Stimulated activated CD8-positive, alpha-beta memory T cell treated with anti-CD3 and anti-CD28 coated beads, Interleukin-12 subunit alpha, Interleukin-12 subunit beta, amount 100 ng/mL, for 24 hours (primary cell): Measurements from ENCODE around the gene R3HDM2.

Source experiments
- DNase-seq: peaks from one replicate; pipeline ENCODE4 v3.0.0-alpha.2; 2020; ENCODE audit errors: extremely low read depth

R3HDM2 gene

DNA sequence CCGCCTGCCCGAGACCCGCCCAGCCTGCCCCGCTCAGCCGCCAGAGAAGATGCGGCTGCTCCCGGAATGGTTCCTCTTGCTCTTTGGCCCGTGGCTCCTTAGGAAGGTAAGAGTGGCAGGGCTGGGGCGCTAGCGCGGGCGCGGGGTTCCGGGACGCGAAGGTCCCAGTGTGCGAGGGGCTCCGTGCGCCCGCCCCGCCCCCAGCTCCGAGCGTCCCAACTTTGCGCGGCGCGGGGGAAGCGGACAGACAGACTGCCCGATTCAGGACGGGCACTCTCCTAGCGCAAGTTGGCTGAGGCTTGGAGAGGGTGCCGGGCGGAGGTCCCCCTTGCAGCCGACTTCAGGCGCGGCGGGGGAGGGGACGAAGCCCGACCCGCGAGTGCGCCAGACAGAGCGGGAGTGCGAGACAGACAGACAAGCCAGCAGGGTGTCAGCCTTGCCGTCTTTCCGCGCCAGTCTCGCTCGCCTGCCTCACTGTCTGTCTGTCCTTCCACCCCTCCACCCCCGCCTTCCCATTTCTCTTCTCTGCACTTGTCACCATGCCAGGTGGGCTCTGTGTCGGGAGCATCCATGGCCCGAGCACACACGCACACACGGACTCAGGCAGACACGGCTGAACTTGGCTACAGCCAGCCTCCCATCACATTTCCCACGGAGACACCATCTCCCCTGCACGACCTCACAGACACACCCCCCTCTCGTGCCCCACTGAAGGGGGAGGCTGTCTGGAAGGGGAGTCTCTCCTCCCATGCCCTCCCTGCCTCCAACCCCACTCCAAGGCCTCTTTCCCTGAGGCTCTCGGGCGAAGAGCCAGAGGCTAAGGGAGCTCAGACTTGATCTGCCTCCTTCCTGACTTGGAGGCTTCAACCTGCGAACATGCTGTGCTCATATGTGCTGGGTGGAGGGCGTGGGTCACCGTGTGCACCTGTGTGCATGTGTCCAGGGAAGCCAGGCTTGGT lies 213.6 kb downstream of the R3HDM2 start:
- DNase-seq, result no peak

DNA sequence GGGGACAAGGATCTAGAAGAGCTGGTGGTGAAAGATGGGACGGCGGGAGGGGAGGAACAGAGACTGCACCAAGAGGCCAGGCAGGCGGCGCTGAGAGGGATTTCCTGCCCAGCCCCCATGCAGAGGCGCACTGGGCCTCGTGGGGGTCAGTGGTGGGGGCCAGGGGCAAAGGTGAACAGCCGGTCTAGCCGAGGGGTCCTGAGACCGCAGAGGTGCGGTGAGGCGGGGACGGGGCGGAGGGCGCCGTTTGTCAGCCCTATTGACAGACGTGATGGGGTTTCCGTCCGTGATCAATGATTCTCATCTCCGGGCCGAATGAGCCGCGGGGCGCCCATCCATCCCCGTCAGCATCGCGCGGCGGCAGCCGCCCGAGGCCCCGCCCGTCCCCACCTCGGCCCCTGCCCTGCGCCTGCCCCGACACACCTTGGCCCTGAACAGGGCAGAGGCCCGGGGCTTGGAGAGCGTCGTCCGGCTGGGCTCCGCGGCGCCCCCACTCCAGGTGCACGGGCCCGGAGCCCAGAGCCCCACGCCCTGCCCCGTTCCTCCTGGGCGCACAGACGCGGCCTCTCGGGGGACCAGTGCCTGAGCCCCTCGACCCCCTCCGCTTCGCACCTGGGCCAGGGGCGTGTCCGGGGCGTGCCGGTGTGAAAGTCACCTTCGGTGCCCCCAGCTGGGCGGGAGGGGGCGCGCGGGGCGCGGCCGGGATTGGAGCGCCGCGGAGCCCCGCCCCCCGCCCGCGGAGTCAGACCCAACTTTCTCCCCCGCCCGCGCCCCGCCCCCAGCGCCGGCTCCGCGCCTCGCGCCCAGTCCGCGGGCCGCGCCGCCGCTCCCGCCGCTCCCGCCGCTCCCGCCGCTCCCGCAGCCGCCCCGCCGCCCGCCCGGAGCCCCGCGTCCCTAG lies 214.6 kb downstream of the R3HDM2 start, which contains the start of gene NXPH4:
Gene NXPH4 (plus strand): TSS at position 781 of the 898 bp plus-strand sequence. CDS start 176 bp downstream, outside the sequence.
- no peak for DNase-seq

DNA sequence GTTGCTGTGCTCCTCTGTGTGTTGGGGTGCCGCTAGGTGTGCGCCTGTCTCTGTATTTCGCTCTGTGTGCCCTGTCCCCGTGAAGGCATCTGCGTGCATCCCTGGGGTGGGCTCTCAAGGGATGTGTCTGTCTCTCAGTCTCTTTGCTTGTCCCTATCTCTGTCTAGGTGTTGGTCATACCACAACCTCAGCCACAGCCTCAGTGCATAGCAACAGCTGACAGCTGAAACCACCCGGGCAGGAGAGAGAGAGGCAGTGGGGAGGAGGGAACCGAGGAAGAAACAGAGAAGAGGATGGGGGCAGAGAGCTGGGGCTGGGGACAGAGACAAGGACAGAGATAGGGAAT lies 215.2 kb downstream of the R3HDM2 start:
- DNase-seq, result no peak

DNA sequence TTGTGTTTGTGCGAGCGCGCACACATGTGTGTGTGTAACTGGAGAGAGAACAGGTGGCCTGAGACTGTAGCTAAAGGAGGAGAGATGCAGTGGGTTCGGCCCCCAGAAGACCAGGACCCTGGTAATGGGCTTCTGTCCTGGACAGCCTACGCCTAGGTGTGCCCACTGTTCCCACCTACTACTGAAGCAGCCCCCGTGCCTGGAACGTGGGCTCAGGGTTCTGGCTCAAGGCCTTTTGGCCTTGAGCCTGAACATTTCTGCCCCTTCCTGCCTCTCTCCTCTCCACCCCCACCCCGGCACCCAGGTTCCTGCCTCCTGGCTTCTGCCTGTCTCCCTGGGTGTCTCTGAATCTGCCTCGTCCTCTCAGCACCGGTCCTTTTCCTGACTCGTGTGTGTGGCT lies 215.8 kb downstream of the R3HDM2 start:
- DNase-seq, result no peak

DNA sequence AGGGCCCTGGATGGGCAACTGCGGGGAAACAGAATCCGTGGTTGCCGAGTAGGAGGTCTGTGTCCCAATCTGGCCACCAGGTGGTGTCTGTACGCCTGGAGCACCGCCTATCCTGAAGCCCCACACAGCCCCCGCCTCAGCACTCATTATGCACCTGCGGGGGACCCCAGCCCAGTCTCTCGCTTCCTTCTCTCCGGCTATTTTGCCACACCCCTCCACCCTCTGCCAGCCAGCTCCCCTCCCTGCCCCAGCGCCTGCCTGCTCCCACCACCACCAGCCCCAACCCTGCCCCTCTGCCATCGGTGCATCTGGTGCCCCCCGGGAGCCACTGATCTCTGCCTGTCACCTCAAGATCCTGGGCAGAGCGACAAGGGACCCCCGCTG lies 216.5 kb downstream of the R3HDM2 start:
- DNase-seq, result no peak

DNA sequence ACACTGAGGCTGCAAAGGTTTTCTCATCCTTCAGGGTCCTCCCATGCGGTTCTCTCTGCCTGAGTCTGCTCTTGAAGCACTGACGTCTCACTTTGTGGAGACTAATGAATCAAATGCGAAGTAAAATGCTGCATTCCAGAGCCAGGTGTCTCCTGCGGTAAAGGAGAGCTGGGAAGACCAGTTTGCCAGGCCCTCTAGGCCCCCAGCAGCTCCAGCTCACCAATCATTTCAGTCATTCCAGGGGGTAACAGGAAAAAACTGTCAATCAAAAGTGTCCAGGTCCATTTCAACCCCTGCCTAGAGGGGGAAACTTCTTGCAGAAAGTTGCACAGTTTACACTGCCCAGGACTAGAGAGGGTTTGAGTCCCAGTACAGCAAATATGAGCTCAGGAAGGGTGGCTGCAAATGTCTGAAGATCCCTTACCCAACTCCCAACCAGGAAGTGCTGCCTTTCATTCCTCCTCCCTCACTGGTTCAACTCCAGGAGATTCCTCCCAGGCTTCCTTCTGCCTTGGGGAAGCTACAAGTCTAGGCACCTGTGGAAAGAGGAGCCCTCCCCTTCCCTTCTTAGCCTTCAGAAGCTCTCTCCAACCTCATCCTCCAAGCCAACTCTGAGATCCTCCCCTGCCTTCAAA lies 217.0 kb downstream of the R3HDM2 start:
- DNase-seq, result no peak

DNA sequence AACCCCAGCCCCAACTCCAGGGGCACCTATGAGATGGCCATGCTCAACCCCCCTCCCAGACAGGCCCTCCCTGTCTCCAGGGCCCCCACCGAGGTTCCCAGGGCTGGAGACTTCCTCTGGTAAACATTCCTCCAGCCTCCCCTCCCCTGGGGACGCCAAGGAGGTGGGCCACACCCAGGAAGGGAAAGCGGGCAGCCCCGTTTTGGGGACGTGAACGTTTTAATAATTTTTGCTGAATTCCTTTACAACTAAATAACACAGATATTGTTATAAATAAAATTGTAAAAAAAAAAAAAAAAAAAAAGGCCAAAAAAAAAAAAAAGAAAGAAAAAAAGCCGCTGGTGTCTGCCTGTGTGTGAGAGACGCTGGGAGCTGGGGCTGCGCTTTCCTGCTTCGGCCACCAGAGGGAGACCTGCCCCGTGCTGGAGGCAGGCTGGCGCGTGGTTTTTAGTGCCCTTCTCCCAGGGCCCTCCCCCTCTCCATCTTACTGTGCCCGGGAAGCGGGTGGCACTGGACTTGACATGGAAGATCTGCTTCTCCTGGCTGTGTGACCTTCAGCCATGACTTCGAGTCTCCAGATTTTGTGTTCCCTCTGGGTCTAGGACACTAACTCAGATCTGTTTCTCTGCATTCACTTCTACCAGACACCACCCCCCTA lies 217.7 kb downstream of the R3HDM2 start:
- DNase-seq, result no peak

DNA sequence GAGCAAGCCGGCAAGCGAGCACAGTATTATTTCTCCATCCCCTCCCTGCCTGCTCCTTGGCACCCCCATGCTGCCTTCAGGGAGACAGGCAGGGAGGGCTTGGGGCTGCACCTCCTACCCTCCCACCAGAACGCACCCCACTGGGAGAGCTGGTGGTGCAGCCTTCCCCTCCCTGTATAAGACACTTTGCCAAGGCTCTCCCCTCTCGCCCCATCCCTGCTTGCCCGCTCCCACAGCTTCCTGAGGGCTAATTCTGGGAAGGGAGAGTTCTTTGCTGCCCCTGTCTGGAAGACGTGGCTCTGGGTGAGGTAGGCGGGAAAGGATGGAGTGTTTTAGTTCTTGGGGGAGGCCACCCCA lies 218.2 kb downstream of the R3HDM2 start:
- DNase-seq, result no peak

DNA sequence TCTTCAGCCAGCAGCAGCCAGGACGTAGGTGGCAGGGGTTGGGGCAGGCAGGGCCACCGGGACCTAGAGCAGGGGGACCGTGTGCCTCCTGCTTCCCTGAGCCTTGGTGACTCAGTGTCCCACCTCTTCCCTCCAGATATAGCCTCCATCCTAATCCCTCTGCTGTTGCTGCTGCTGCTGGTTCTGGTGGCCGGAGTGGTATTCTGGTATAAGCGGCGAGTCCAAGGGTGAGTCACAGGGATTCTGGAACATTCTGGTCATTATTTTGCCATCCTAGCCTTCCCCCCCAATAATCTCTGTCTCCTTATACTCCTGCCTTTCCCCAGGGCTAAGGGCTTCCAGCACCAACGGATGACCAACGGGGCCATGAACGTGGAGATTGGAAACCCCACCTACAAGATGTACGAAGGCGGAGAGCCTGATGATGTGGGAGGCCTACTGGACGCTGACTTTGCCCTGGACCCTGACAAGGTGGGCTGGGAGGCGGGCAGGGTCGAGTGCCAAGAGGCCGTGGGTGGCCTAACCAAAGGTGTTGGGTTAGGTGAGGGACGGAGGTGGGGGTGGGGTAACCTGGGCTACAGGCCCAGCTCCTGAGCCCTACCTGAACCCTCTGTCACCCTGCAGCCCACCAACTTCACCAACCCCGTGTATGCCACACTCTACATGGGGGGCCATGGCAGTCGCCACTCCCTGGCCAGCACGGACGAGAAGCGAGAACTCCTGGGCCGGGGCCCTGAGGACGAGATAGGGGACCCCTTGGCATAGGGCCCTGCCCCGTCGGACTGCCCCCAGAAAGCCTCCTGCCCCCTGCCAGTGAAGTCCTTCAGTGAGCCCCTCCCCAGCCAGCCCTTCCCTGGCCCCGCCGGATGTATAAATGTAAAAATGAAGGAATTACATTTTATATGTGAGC lies 218.8 kb downstream of the R3HDM2 start:
- DNase-seq, result no peak

DNA sequence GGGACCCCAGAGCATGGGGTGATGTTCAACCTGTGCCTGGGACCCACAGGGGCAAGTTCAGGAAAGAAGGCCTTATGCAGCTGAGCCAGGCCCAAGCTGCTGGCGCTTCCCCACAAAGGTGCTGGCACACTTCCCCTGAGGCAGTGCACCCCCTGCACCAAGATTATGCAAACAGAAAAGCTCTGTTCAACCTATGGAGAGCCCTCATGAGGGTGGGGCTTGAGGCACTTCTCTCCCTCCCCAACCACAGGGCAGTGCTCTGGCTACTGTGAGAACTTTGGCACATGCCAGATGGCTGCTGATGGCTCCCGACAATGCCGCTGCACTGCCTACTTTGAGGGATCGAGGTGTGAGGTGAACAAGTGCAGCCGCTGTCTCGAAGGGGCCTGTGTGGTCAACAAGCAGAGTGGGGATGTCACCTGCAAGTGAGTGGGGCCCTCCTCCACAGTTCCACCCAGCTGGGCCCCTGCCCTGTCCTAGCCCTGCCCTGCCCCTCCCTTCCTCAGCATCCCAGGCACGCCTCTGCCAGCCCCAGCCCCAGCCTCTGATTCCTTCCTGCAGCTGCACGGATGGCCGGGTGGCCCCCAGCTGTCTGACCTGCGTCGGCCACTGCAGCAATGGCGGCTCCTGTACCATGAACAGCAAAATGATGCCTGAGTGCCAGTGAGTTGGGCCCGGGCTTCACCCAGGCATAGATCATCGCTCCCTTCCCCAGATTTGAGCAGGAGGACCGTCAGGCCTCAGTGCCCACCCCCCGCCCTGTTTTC lies 219.7 kb downstream of the R3HDM2 start:
- DNase-seq, result no peak

DNA sequence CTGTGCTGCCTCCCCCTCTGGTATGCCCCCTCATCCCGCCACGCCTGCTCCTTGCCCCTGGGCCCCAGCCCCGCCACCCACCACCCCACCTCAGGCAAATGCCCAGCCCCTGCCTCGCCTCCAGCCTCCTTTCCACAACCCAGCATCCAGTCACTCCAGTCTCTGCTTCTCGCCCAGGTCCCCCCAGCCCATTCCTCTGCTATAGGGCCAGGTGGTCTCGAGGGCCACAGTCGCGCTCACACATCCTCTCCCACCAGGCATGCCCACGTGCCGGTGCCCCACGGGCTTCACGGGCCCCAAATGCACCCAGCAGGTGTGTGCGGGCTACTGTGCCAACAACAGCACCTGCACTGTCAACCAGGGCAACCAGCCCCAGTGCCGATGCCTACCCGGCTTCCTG lies 220.4 kb downstream of the R3HDM2 start:
- DNase-seq, result no peak

DNA sequence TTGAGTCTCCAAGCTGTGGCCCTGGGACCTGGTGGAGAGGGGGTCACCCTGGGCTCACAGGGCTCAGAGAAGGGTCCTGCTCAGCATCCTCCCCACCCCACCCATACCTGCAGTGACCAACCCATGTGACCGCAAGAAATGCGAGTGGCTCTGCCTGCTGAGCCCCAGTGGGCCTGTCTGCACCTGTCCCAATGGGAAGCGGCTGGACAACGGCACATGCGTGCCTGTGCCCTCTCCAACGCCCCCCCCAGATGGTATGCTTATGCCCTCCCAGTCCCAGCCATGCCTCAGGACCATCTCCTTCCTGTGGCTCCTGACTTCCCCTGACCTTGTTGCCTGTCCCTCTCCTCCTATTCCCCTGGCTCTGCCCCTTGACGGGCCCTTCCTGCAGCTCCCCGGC lies 220.9 kb downstream of the R3HDM2 start:
- DNase-seq, result no peak

DNA sequence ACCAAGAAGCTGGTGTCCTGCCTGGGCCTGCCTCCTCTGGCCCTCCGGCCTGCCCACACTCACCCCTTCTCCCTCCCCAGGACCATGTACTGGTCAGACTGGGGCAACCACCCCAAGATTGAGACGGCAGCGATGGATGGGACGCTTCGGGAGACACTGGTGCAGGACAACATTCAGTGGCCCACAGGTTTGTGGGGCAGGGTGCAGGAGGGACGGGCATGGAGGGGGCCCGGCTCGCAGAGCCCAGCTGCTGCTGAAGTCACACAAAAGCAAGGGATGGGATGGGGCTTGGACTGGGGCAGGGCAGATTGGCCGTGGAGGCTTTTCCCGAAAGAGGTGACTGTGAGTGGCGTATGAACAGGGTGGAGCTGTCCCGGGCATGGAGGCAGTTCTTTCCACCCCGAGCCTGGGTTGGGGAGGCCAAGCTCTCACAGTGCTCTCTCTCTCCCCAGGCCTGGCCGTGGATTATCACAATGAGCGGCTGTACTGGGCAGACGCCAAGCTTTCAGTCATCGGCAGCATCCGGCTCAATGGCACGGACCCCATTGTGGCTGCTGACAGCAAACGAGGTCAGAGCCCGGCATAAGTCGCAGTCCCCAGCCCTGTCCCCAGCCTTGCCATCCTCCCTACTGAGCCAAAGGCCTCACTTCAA lies 222.1 kb downstream of the R3HDM2 start:
- DNase-seq, result no peak

DNA sequence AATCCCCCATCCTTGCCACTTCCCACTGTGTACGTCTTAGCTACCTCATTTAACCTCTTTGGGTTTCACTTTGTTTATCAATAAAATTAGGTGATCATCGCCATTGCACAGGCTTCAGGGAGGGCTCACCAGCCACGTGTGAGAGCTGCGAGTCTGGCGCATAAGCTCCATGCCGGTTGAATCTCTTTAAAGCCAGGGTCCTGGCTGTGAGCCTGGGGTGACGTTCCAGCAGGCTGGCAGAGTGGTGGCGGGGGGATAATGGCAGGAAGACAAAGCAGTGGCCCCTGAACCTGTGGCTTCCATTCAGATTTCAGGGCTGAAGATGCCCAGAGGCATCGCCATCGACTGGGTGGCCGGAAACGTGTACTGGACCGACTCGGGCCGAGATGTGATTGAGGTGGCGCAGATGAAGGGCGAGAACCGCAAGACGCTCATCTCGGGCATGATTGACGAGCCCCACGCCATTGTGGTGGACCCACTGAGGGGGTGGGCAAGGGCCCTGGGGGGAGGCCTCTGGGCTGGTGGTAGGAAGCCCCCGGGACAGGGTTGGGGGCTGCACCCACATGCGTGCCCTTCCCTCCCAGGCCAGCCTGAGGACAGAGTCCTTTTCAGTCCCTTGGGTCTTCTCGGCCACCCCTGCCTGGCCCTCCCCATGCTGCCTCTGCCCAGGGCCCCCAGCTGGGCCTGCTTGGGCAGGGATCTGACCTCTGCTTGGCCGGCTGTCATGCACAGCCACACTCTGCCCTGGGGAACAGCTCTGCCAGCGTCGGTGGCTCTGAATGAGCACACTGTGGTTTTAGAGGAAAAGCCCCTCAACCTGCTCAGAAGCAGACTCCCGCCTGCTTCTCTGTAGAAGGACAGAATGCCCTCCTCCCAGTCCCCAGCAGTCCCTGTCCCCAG lies 222.9 kb downstream of the R3HDM2 start:
- no peak for DNase-seq

DNA sequence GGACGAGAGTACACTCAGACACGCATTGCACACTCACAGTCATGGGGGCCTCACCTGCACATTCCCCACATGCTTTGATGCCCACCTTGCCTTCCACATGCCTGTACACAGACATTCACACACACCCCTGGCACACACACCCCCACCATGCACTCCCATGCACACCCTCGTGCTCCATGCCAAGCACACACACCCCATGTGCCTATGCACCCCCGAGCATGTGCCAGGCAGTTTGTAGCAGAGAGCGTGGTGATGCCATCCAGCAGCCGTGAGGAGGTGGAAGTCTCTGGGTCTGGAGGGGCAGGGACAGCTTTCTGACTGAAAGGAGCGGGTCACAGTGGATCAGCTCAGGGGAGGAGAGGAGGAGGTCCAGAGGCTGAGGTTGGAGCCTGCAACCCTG lies 224.9 kb downstream of the R3HDM2 start:
- DNase-seq, result no peak

DNA sequence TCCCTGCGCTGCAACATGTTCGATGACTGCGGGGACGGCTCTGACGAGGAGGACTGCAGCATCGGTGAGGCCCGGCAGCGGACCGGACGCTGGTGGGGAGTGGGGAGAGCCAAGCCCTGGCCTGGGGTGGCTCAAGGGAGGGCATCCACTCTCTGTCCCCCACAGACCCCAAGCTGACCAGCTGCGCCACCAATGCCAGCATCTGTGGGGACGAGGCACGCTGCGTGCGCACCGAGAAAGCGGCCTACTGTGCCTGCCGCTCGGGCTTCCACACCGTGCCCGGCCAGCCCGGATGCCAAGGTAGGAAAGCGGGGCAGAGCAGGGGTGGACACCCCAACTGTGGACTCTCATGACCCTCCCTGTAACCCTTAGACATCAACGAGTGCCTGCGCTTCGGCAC lies 225.7 kb downstream of the R3HDM2 start:
- DNase-seq, result no peak

DNA sequence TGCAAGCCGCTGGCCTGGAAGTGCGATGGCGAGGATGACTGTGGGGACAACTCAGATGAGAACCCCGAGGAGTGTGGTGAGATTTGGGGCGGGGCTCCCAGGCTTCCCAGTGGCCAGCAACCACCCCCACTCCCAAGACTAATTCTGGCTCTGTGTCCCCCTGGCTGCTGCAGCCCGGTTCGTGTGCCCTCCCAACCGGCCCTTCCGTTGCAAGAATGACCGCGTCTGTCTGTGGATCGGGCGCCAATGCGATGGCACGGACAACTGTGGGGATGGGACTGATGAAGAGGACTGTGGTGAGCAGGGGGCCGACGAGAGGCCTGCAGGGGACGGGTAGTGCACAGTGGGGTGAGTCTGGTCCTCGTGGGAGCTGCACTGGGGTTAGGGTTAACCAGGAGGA lies 226.4 kb downstream of the R3HDM2 start:
- DNase-seq, result no peak

DNA sequence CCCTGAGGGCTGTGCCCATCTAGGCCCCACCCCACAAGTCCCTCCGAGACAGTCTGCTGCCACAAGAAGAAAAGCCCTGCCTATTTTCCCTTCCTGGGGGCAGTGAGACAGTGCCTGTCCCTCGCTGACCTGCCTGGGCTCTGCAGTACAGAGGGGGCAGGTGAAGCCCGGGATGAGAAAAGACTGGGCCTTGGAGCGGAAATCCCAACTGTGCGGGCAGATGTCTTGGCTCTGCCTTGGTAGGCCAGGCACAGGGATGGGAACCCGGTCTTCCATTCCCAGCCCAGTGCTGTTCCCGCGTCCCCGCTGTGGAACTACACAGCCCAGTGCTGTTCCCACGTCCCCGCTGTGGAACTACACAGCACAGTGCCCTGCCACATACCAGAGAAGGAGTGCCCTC lies 227.1 kb downstream of the R3HDM2 start:
- no peak for DNase-seq
